ENCODE data around the gene LRRC73.

Gene LRRC73

GRCh38 chr6:43517505-43518357, 7.6 kb upstream of the LRRC73 start:
- peak overlapping the region; percentile 99 for H3K4me3 ChIP-seq (replicated peaks; ENCODE audit: low read depth, low read length)
- TF ChIP-seq CTCF (IDR thresholded peaks at IDR 0.05; ENCODE audit: low read depth, low read length, missing control alignments), result no peak
- DNase-seq (ENCODE audit: extremely low read depth, low read depth), result no peak

- TF ChIP-seq CTCF (IDR thresholded peaks at IDR 0.05; ENCODE audit: low read depth, low read length, missing control alignments), result no peak
- peak; percentile 96 for DNase-seq (ENCODE audit: extremely low read depth, low read depth)
- H3K4me3 ChIP-seq (replicated peaks; ENCODE audit: low read depth, low read length), result peak within 1 kb of the TSS; percentile 99
Measured at GRCh38 chr6:43516697-43517504, 6.8 kb upstream of the LRRC73 start, which contains the start of the genes POLR1C and YIPF3. TSS of gene POLR1C (plus strand) at chr6:43517089. CDS start at chr6:43517110, 21 bp downstream. TSS of gene YIPF3 (minus strand) at chr6:43516926. CDS start at chr6:43516807, 119 bp downstream.

GRCh38 chr6:43516367-43516696, 6.2 kb upstream of the LRRC73 start:
- TF ChIP-seq CTCF (IDR thresholded peaks at IDR 0.05; ENCODE audit: low read depth, low read length, missing control alignments), result no peak
- peak overlapping the region; percentile 99 for H3K4me3 ChIP-seq (replicated peaks; ENCODE audit: low read depth, low read length)
- no peak for DNase-seq (ENCODE audit: extremely low read depth, low read depth)

GRCh38 chr6:43515808-43516207, 5.7 kb upstream of the LRRC73 start:
- TF ChIP-seq CTCF (IDR thresholded peaks at IDR 0.05; ENCODE audit: low read depth, low read length, missing control alignments), result no peak
- H3K4me3 ChIP-seq (replicated peaks; ENCODE audit: low read depth, low read length), result peak overlapping the region; percentile 99
- no peak for DNase-seq (ENCODE audit: extremely low read depth, low read depth)

GRCh38 chr6:43511824-43512415, 1.8 kb upstream of the LRRC73 start:
- H3K4me3 ChIP-seq (replicated peaks; ENCODE audit: low read depth, low read length), result no peak overlapping the region
- TF ChIP-seq CTCF (IDR thresholded peaks at IDR 0.05; ENCODE audit: low read depth, low read length, missing control alignments), result no peak
- DNase-seq (ENCODE audit: extremely low read depth, low read depth), result no peak

GRCh38 chr6:43510827-43511163, 649 bp upstream of the LRRC73 start:
- peak overlapping the region; percentile 45 for H3K4me3 ChIP-seq (replicated peaks; ENCODE audit: low read depth, low read length)
- DNase-seq (ENCODE audit: extremely low read depth, low read depth), result no peak
- TF ChIP-seq CTCF (IDR thresholded peaks at IDR 0.05; ENCODE audit: low read depth, low read length, missing control alignments), result no peak
